ENCODE data around the gene ZNF536.

- TF ChIP-seq CTCF (IDR thresholded peaks at IDR 0.05) (no peak), POLR2A (IDR thresholded peaks at IDR 0.05) (no peak), EP300 (IDR thresholded peaks at IDR 0.05; ENCODE audit: low read depth) (no peak), POLR2AphosphoS5 (IDR thresholded peaks at IDR 0.05) (no peak)
Measured at GRCh38 chr19:30587869-30588268, 215.7 kb downstream of the ZNF536 start.
